ENCODE measurements around the gene TPRG1L. TPM values are rescaled to one million over a fixed set of nuclear protein-coding genes. Genes with fewer than 3 reads are reported as not detected.

The TPRG1L gene
- total RNA-seq, 1 donor from 2014 or later, result 10.6 TPM

DNA sequence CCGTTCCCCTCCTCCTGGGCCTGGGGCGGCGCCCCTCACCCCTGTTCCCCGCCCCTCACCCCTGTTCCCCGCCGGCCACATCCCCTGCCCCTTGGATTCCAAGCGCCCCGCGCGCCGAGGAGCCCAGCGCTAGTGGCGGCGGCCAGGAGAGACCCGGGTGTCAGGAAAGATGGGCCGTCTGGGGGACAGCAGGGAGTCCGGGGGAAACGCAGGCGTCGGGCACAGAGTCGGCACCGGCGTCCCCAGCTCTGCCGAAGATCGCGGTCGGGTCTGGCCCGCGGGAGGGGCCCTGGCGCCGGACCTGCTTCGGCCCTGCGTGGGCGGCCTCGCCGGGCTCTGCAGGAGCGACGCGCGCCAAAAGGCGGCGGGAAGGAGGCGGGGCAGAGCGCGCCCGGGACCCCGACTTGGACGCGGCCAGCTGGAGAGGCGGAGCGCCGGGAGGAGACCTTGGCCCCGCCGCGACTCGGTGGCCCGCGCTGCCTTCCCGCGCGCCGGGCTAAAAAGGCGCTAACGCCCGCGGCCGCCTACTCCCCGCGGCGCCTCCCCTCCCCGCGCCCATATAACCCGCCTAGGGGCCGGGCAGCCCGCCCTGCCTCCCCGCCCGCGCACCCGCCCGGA is 27.2 kb downstream of the TPRG1L start, which contains the start of gene TP73:
TSS of gene TP73 (plus strand) at position 587 of the 618 bp plus-strand sequence. CDS start 29,850 bp downstream, outside the sequence.
- Histone ChIP-seq H3K27me3 (peaks cover 73% of the 10 kb centered on the region), H3F3A (ENCODE audit: low read depth) (peaks cover 20% of the 10 kb centered on the region), H4K20me1 (ENCODE audit: low read depth) (peaks cover 39% of the 10 kb centered on the region), H3K27ac (no peak within 1 kb of the TSS), H3K4me1 (peaks cover 11% of the 10 kb centered on the region), H2AFZ (replicated peaks) (no peak within 1 kb of the TSS), H3K9ac (no peak within 1 kb of the TSS), H3K4me3 (peak within 1 kb of the TSS; percentile 42), H3K9me3 (ENCODE audit: low read depth) (no peaks in the 10 kb centered on the region), H3K36me3 (no peaks in the 10 kb centered on the region), H3K4me2 (peak within 1 kb of the TSS; percentile 83), H3K79me2 (ENCODE audit: low read depth) (peaks cover 11% of the 10 kb centered on the region)
- Mint-ChIP-seq H3K27ac (no peak within 1 kb of the TSS), H3K4me3 (peak within 1 kb of the TSS; percentile 70), H3K27me3 (ENCODE audit: insufficient read depth, low read depth) (peaks cover 49% of the 10 kb centered on the region), H3K36me3 (no peaks in the 10 kb centered on the region), H3K4me1 (peaks cover 20% of the 10 kb centered on the region), H3K9me3 (peaks cover 2% of the 10 kb centered on the region)
- DNase-seq (ENCODE audit: low spot score), result peak; percentile 72
- TF ChIP-seq EZH2 (IDR thresholded peaks at IDR 0.05) (peak; percentile 38), EZH2phosphoT487 (IDR thresholded peaks at IDR 0.05) (no peak), CTCF (IDR thresholded peaks at IDR 0.05) (no peak)

- no peak overlapping the region for H3K27ac Mint-ChIP-seq
- Histone ChIP-seq H3K4me1 (peaks cover 11% of the 10 kb centered on the region), H3K79me2 (ENCODE audit: low read depth) (peaks cover 11% of the 10 kb centered on the region), H3K9ac (no peak overlapping the region), H4K20me1 (ENCODE audit: low read depth) (peaks cover 39% of the 10 kb centered on the region), H3K27me3 (peaks cover 80% of the 10 kb centered on the region), H2AFZ (replicated peaks) (no peak overlapping the region), H3K9me3 (ENCODE audit: low read depth) (no peaks in the 10 kb centered on the region), H3K27ac (no peak overlapping the region), H3F3A (ENCODE audit: low read depth) (peaks cover 20% of the 10 kb centered on the region), H3K36me3 (no peaks in the 10 kb centered on the region), H3K4me3 (peak overlapping the region; percentile 42), H3K4me2 (peak overlapping the region; percentile 83)
- H3K4me1 Mint-ChIP-seq, result peaks cover 20% of the 10 kb centered on the region
- peak; percentile 71 for TF ChIP-seq EZH2 (IDR thresholded peaks at IDR 0.05)
- no peak for TF ChIP-seq CTCF (IDR thresholded peaks at IDR 0.05)
- TF ChIP-seq EZH2phosphoT487 (IDR thresholded peaks at IDR 0.05), result peak; percentile 82
- peak; percentile 54 for DNase-seq (ENCODE audit: low spot score)
- H3K9me3 Mint-ChIP-seq, result peaks cover 2% of the 10 kb centered on the region
- H3K36me3 Mint-ChIP-seq, result no peaks in the 10 kb centered on the region
- peaks cover 53% of the 10 kb centered on the region for H3K27me3 Mint-ChIP-seq (ENCODE audit: insufficient read depth, low read depth)
- H3K4me3 Mint-ChIP-seq, result peak overlapping the region; percentile 70
These were observed 27.9 kb downstream of the TPRG1L start for GRCh38 chr1:3652548-3653285.

DNA sequence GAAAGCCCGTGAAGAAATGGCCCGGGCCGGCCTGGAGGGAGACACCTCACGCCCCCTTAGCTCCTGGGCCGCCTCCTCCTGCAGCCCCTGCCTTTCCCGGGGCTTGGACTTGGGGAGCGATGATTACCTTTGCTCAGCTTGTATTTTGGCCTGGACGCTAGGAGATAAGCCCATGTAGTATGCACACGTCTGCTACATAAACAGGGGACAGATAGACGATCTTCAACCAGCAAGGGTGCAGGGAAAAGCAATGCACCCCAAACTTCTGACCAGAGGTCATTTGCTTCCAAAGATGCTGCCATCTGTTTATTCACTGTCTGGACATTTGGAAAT is 28.4 kb downstream of the TPRG1L start:
- H3F3A ChIP-seq (ENCODE audit: low read depth), result peaks cover 20% of the 10 kb centered on the region
- Mint-ChIP-seq H3K9me3 (peaks cover 2% of the 10 kb centered on the region), H3K4me1 (peaks cover 21% of the 10 kb centered on the region), H3K27me3 (ENCODE audit: insufficient read depth, low read depth) (peaks cover 54% of the 10 kb centered on the region), H3K4me3 (peak overlapping the region; percentile 65), H3K36me3 (no peaks in the 10 kb centered on the region), H3K27ac (no peak overlapping the region)
- no peak overlapping the region for H2AFZ ChIP-seq (replicated peaks)
- H3K9me3 ChIP-seq (ENCODE audit: low read depth), result no peaks in the 10 kb centered on the region
- peaks cover 11% of the 10 kb centered on the region for H3K4me1 ChIP-seq
- no peaks in the 10 kb centered on the region for H3K36me3 ChIP-seq
- H3K4me2 ChIP-seq, result peak overlapping the region; percentile 83
- no peak overlapping the region for H3K27ac ChIP-seq
- H3K79me2 ChIP-seq (ENCODE audit: low read depth), result peaks cover 11% of the 10 kb centered on the region
- no peak overlapping the region for H3K9ac ChIP-seq
- peak; percentile 76 for TF ChIP-seq EZH2phosphoT487 (IDR thresholded peaks at IDR 0.05)
- no peak for TF ChIP-seq CTCF (IDR thresholded peaks at IDR 0.05)
- peaks cover 85% of the 10 kb centered on the region for H3K27me3 ChIP-seq
- no peak for DNase-seq (ENCODE audit: low spot score)
- H4K20me1 ChIP-seq (ENCODE audit: low read depth), result peaks cover 39% of the 10 kb centered on the region
- peak overlapping the region; percentile 42 for H3K4me3 ChIP-seq

Measured in neural progenitor cell (in vitro differentiated cells).